Fibroblast of mammary gland (primary cell): ENCODE results near the gene TIE1.
A peak's percentile ranks its signal among the peaks of the same experiment; 100 is the strongest.

Experiments used
- DNase-seq: peaks from one replicate; pipeline ENCODE4 v3.0.0-alpha.2; 2010; ENCODE audit warnings: low read depth
- H3K4me3 ChIP-seq: 2 replicates; pipeline ENCODE4 v1.5.1; 2011; ENCODE audit warnings: low read depth, mild to moderate bottlenecking, low read length, moderate library complexity; ENCODE audit not compliant: control insufficient read depth
- CTCF ChIP-seq: conservative IDR thresholded peaks from 2 replicates; pipeline ENCODE4 v1.5.1; 2011; ENCODE audit warnings: low read depth, low read length, inconsistent platforms; ENCODE audit not compliant: control insufficient read depth, insufficient read depth

The TIE1 gene

GRCh38 chr1:43363283-43363934, 62.6 kb downstream of the TIE1 start:
- peak; percentile 58 for DNase-seq
- no peak for TF ChIP-seq CTCF
- H3K4me3 ChIP-seq: no peak overlapping the region

- DNase-seq: no peak
- no peak overlapping the region for H3K4me3 ChIP-seq
- TF ChIP-seq CTCF: no peak
These were observed 63.2 kb downstream of the TIE1 start for GRCh38 chr1:43363935-43364525.

- no peak overlapping the region for H3K4me3 ChIP-seq
- DNase-seq: no peak
- TF ChIP-seq CTCF: no peak
These were observed 64.9 kb downstream of the TIE1 start for GRCh38 chr1:43365678-43366077.

GRCh38 chr1:43366179-43366578, 65.4 kb downstream of the TIE1 start:
- peak overlapping the region; percentile 82 for H3K4me3 ChIP-seq
- TF ChIP-seq CTCF: no peak
- DNase-seq: no peak

GRCh38 chr1:43366601-43367025, 65.8 kb downstream of the TIE1 start:
- H3K4me3 ChIP-seq: peak overlapping the region; percentile 82
- DNase-seq: no peak
- TF ChIP-seq CTCF: no peak

GRCh38 chr1:43367026-43367903, 66.5 kb downstream of the TIE1 start:
- H3K4me3 ChIP-seq: peak overlapping the region; percentile 82
- DNase-seq: no peak
- no peak for TF ChIP-seq CTCF
